CD8-positive, alpha-beta memory T cell (primary cell): ENCODE data around the gene PDRG1. TPM values are rescaled to one million over a fixed set of nuclear protein-coding genes. Genes with fewer than 3 reads are reported as not detected.
"Not testable (repeated sequence)": the region's sequence is repeated elsewhere in the genome, so short reads cannot be mapped to it uniquely, and the experiment has no call there.

Source experiments
- CTCF ChIA-PET: fragments of 350-600 bp; sonication (Branson Sonifier 250); formaldehyde crosslinking; loops from one replicate; lab custom pipeline; 2021; ENCODE audit warnings: antibody characterized with exemption; lab: Charles Lee
- POLR2A ChIA-PET: fragments of 350-600 bp; sonication (Branson Sonifier 250); formaldehyde crosslinking; loops from one replicate; lab custom pipeline; 2021; ENCODE audit warnings: antibody characterized with exemption; lab: Charles Lee
- DNase-seq, 5 donors: peaks; one replicate each; pipeline versions ENCODE4 v3.0.0 to v3.0.0-alpha.2; 2020 to 2022; ENCODE audit warnings: mixed read lengths in 1 of 5
- H3K27ac ChIP-seq: one replicate; pipeline ENCODE4 v1.7.0; 2013; ENCODE audit warnings: low read depth, mild to moderate bottlenecking, low read length, moderate library complexity
- H3K27me3 ChIP-seq: 2 replicates; pipeline ENCODE4 v1.7.0; 2013; ENCODE audit warnings: low read length, mild to moderate bottlenecking; ENCODE audit not compliant: insufficient read depth, poor library complexity, severe bottlenecking
- H3K36me3 ChIP-seq: 2 replicates; pipeline ENCODE4 v1.7.0; 2013; ENCODE audit warnings: mild to moderate bottlenecking, low read length, moderate library complexity; ENCODE audit not compliant: insufficient read depth
- H3K4me1 ChIP-seq: 2 replicates; pipeline ENCODE4 v1.7.0; 2013; ENCODE audit warnings: mild to moderate bottlenecking, low read length, moderate library complexity; ENCODE audit not compliant: insufficient read depth
- H3K4me3 ChIP-seq: 2 replicates; pipeline ENCODE4 v1.7.0; 2013; ENCODE audit warnings: mild to moderate bottlenecking, low read length
- H3K9me3 ChIP-seq: 2 replicates; pipeline ENCODE4 v1.7.0; 2013; ENCODE audit warnings: mild to moderate bottlenecking, low read length
- H3K27ac Mint-ChIP-seq, 8 donors: one replicate each; pipeline ENCODE4 v1.8.0; 2020 to 2021; ENCODE audit warnings: mixed read lengths in 8 of 8, mild to moderate bottlenecking in 6 of 8, inconsistent platforms in 3 of 8, moderate library complexity in 3 of 8
- H3K27me3 Mint-ChIP-seq, 2 donors: one replicate each; pipeline ENCODE4 v1.8.0; 2020 to 2021; ENCODE audit warnings: mixed read lengths in 2 of 2, mild to moderate bottlenecking in 1 of 2, moderate library complexity in 1 of 2
- H3K36me3 Mint-ChIP-seq, 3 donors: one replicate each; pipeline ENCODE4 v1.8.0; 2020 to 2021; ENCODE audit warnings: mixed read lengths in 3 of 3, inconsistent platforms in 1 of 3, mild to moderate bottlenecking in 1 of 3
- H3K4me1 Mint-ChIP-seq, 3 donors: one replicate each; pipeline ENCODE4 v1.8.0; 2020 to 2021; ENCODE audit warnings: mixed read lengths in 3 of 3, inconsistent platforms in 1 of 3, mild to moderate bottlenecking in 1 of 3
- H3K4me3 Mint-ChIP-seq, 7 donors: one replicate each; pipeline ENCODE4 v1.8.0; 2020 to 2021; ENCODE audit warnings: mixed read lengths in 7 of 7, mild to moderate bottlenecking in 6 of 7, moderate library complexity in 4 of 7, inconsistent platforms in 2 of 7
- H3K9me3 Mint-ChIP-seq, 5 donors: one replicate each; pipeline ENCODE4 v1.8.0; 2020 to 2022; ENCODE audit warnings: mixed read lengths in 5 of 5, mild to moderate bottlenecking in 3 of 5, moderate library complexity in 2 of 5, inconsistent platforms in 1 of 5
- polyA plus RNA-seq: library from polyadenylated mRNA; unstranded; fragments of 300-500 nt; fragmentation: Illumina TruSeq; gene quantifications from one replicate; pipeline ENCODE4 v1.2.3, GENCODE V29; 2021
- total RNA-seq, 2 experiments: library from RNA; stranded (reverse); gene quantifications; one replicate each; pipeline ENCODE4 v1.2.3, GENCODE V29; 2021

PDRG1 gene
- total and polyA plus RNA-seq, 3 experiments from 2014 or later: 22.4 to 23.9 (median 23.9) TPM

DNA sequence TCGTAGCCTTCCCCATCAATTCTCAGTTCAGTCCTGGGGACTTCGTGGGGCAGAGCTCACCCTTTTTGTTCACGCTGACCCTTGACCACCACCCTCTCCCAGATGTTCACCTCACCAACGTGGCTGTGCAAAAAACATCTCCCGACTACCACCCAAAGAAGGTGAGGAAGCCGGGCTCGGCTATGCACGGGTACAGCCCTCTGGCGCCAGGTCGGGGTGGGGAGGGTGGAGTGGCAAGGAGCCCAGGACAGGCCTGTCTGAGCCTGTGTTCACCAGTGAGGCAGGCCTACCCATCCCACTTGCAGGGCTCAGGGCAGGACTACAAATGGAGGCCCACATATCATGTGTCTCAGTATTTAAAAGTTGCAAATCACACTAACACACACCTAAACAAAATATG, 18.1 kb downstream of the PDRG1 start:
- Histone ChIP-seq H3K27ac (no peak overlapping the region), H3K4me1 (no peaks in the 10 kb centered on the region), H3K27me3 (no peaks in the 10 kb centered on the region), H3K36me3 (no peaks in the 10 kb centered on the region), H3K4me3 (no peak overlapping the region), H3K9me3 (no peaks in the 10 kb centered on the region)
- Mint-ChIP-seq H3K9me3 (no peaks in the 10 kb centered on the region), H3K27ac (no peak overlapping the region), H3K36me3 (no peaks in the 10 kb centered on the region), H3K27me3 (peaks cover 0 to 4% of the 10 kb centered on the region in 2 donors), H3K4me1 (no peaks in the 10 kb centered on the region), H3K4me3 (no peak overlapping the region)
- ChIA-PET POLR2A (no interaction called here), CTCF (no interaction called here)
- DNase-seq: no peak

DNA sequence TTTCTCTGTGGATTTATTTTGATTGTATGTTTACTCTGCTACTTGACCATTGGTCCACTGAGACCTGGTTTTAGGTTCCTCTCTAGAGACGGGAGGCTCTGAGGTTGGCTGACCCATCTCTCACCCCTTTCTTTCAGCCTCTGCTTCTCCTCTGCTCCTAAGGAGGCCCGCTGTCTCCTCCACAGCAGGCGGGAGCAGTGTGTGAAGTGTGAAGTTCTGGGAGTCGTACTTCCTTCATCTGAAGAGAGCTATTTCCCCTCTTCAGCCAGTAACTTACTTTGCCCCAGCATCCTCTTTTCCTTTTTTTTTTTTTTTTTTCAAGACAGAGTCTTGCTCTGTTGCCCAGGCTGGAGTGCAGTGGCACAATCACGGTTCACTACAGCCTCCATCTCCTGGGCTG, 21.1 kb downstream of the PDRG1 start:
- Histone ChIP-seq H3K9me3 (no peaks in the 10 kb centered on the region), H3K36me3 (no peaks in the 10 kb centered on the region), H3K27ac (no peak overlapping the region), H3K4me3 (no peak overlapping the region), H3K27me3 (peaks cover under 1% of the 10 kb centered on the region), H3K4me1 (no peaks in the 10 kb centered on the region)
- POLR2A ChIA-PET: no interaction called here
- no peaks in the 10 kb centered on the region for H3K9me3 Mint-ChIP-seq
- H3K27ac Mint-ChIP-seq: no peak overlapping the region
- DNase-seq: no peak
- no peaks in the 10 kb centered on the region for H3K4me1 Mint-ChIP-seq
- no peaks in the 10 kb centered on the region for H3K36me3 Mint-ChIP-seq
- peaks cover 8 to 14% of the 10 kb centered on the region in 2 donors for H3K27me3 Mint-ChIP-seq
- CTCF ChIA-PET: no interaction called here
- H3K4me3 Mint-ChIP-seq: no peak overlapping the region

DNA sequence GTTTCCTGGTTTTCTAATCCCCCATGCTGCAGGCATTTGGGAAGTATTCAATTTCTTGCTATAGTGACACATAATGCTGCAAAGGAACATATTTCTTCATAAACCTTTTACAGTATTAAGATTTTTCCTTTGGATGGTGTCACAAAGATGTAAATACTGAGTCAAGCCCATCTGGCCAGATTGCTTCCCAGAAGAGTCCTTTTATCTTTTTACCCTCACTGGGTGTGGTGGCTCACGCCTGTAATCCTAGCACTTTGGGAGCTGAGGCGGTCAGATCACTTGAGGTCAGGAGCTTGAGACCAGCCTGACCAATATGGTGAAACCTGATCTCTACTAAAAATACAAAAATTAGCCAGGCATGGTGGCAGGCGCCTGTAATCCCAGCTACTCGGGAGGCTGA, 22.2 kb downstream of the PDRG1 start:
- H3K4me1 ChIP-seq, POLR2A ChIA-PET, H3K4me1 Mint-ChIP-seq, H3K27ac Mint-ChIP-seq, H3K27me3 ChIP-seq, H3K27ac ChIP-seq, CTCF ChIA-PET, H3K36me3 Mint-ChIP-seq, H3K36me3 ChIP-seq, H3K4me3 Mint-ChIP-seq, H3K9me3 Mint-ChIP-seq, H3K4me3 ChIP-seq, H3K9me3 ChIP-seq, DNase-seq: not testable (repeated sequence)
- peaks cover 11 to 25% of the 10 kb centered on the region in 2 donors for H3K27me3 Mint-ChIP-seq

DNA sequence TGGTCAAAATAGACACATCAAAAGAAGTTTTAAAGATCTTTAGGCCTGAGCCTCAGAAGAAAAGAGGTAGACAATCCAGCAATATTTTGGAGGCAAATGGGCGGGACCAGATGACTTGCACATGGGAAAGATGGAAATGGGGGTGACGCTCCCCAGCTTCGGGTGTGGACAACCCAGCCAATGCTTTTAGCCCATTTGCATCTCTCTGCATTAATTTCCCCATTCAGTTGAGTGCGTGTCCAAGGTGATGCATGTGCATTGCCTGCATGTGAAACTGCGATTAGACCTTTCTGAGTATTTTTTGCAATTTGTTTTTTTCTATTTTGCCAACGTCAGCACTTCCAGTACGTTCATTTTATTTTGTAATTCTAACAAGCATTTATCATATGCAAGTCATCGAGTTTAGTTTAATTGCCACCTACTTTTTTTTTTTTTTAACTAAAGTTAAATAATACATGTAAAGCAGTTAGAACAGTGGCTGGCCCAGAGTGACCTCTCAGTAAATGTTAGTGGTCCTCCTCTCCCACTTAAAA, 24.2 kb downstream of the PDRG1 start:
- peaks cover 6% of the 10 kb centered on the region for H3K27me3 ChIP-seq
- no peak overlapping the region for H3K4me3 ChIP-seq
- Mint-ChIP-seq H3K4me3 (no peak overlapping the region), H3K9me3 (no peaks in the 10 kb centered on the region), H3K27ac (no peak overlapping the region), H3K36me3 (no peaks in the 10 kb centered on the region), H3K27me3 (peaks cover 20 to 42% of the 10 kb centered on the region in 2 donors), H3K4me1 (no peaks in the 10 kb centered on the region)
- no peak for DNase-seq
- no peaks in the 10 kb centered on the region for H3K9me3 ChIP-seq
- no peak overlapping the region for H3K27ac ChIP-seq
- ChIA-PET POLR2A (no interaction called here), CTCF (no interaction called here)
- no peaks in the 10 kb centered on the region for H3K4me1 ChIP-seq
- no peaks in the 10 kb centered on the region for H3K36me3 ChIP-seq

DNA sequence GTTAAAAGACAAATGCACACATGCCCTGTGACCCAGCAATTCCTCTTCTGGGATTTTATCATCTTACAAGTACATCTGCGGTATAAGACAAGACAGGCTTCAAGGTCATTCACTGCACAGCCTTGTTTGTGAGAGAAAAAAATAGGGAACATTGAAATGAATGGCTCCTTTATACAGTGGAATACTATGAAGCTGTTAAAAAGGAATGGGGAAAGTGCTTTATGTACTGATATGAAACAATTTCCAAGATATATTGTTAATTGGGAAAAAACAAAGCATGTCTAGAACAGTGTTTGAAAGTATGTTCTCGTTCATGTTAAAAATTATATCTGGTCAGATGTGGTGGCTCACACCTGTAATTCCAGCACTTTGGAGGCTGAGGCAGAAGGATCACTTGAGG, 25.4 kb downstream of the PDRG1 start:
- no peak overlapping the region for H3K4me3 ChIP-seq
- no peak for DNase-seq
- H3K9me3 ChIP-seq: no peaks in the 10 kb centered on the region
- no peaks in the 10 kb centered on the region for H3K4me1 ChIP-seq
- H3K9me3 Mint-ChIP-seq: peaks cover 0 to 3% (median 0%) of the 10 kb centered on the region in 5 donors
- H3K27me3 Mint-ChIP-seq: peaks cover 23 to 50% of the 10 kb centered on the region in 2 donors
- no peaks in the 10 kb centered on the region for H3K36me3 ChIP-seq
- H3K27me3 ChIP-seq: peaks cover 6% of the 10 kb centered on the region
- H3K4me1 Mint-ChIP-seq: no peaks in the 10 kb centered on the region
- H3K4me3 Mint-ChIP-seq: no peak overlapping the region
- ChIA-PET CTCF (no interaction called here), POLR2A (no interaction called here)
- no peak overlapping the region for H3K27ac ChIP-seq
- H3K36me3 Mint-ChIP-seq: no peaks in the 10 kb centered on the region
- H3K27ac Mint-ChIP-seq: no peak overlapping the region

DNA sequence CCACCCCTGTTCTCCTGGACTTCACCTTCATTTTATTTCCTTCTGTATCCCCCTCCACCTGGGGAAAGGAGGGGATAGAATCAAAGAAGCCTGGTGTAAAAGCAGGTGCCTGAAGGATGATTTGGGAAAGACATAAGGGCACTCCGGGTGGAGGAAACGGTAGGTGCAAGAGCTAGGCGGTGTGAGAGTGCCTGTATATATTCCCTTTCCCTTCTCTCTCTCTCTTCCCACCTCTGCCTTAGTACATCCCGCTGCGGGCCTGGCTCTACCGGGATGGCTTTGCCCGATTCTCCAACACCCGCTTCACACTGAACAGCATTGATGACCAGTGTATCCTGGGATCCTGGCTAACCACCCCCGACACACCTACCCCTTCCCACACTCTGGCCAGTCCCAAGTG, 26.2 kb downstream of the PDRG1 start:
- H3K4me3 ChIP-seq: no peak overlapping the region
- H3K4me1 ChIP-seq: no peaks in the 10 kb centered on the region
- Mint-ChIP-seq H3K4me3 (no peak overlapping the region), H3K4me1 (no peaks in the 10 kb centered on the region), H3K27me3 (peaks cover 26 to 55% of the 10 kb centered on the region in 2 donors), H3K9me3 (peaks cover 0 to 3% (median 0%) of the 10 kb centered on the region in 5 donors), H3K27ac (no peak overlapping the region), H3K36me3 (no peaks in the 10 kb centered on the region)
- H3K36me3 ChIP-seq: no peaks in the 10 kb centered on the region
- ChIA-PET POLR2A (no interaction called here), CTCF (no interaction called here)
- DNase-seq: no peak
- H3K27ac ChIP-seq: no peak overlapping the region
- peaks cover 6% of the 10 kb centered on the region for H3K27me3 ChIP-seq
- no peaks in the 10 kb centered on the region for H3K9me3 ChIP-seq

DNA sequence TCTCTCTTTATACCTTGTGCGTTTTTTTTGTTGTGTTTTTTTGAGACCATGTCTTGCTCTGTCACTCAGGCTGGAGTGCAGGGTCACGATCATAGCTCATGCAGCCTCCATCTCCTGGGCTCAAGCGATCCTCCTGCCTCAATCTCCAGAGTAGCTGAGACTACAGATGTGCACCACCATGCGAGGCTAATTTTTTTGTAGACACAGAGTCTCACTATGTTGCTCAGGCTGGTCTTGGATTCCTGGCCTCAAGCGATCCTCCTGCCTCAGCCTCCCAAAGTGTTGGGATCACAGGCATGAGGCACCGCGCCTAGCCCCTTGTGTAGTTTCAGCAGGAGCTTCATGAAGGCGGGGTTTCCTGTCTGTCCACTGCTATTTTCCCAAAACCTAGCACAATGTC, 27.3 kb downstream of the PDRG1 start:
- Mint-ChIP-seq H3K4me1 (no peaks in the 10 kb centered on the region), H3K4me3 (no peak overlapping the region), H3K36me3 (no peaks in the 10 kb centered on the region), H3K9me3 (peaks cover 0 to 3% (median 0%) of the 10 kb centered on the region in 5 donors), H3K27ac (no peak overlapping the region), H3K27me3 (peaks cover 28 to 66% of the 10 kb centered on the region in 2 donors)
- ChIA-PET CTCF (no interaction called here), POLR2A (no interaction called here)
- H3K9me3 ChIP-seq: no peaks in the 10 kb centered on the region
- no peaks in the 10 kb centered on the region for H3K4me1 ChIP-seq
- H3K36me3 ChIP-seq: no peaks in the 10 kb centered on the region
- DNase-seq: no peak
- peaks cover 6% of the 10 kb centered on the region for H3K27me3 ChIP-seq
- no peak overlapping the region for H3K27ac ChIP-seq
- no peak overlapping the region for H3K4me3 ChIP-seq

DNA sequence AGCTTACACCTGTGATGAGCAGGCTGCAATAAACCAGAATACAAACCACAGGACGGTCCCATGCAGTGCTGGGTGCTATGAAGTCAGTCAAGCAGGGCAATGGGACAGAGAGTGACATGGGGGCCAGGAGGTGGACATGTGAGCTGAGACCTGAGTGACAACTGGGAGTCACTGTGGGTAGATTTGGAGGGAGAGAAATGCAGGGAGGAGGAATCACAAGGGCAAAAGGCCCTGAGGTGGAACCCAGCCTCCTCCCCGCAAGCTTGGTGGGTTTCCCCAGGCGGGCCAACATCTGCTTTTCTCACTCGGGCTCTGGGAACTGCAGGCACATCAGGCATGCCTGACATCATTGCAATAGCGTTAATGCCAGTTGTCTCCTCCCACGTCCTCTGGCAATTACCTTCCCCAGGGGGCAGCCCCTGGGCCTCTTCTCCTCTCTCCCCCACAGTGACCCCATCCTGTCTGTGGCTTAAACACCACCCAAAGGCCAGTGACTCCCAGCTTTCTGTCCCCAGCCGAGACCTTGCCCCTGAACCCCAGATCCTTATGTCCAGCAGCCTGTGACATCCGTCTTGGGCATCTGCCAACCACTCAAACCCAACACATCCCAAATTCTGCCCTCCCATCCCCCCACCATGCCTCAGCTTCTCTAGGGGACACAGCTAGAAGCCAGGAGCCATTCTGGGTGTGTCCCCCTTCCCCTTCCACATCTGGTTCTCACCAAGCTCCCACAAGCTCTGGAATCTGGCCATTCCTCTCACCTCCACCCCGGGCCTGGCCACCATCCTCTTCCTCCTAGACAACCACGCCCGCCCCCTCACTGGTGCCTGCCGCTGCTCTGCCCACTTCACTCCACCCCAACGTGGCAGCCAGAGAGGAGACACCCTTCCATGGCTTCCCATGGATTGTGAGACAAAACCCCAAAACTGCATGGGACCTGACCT, 28.2 kb downstream of the PDRG1 start:
- POLR2A ChIA-PET: no interaction called here
- DNase-seq: no peak
- Mint-ChIP-seq H3K27me3 (peaks cover 31 to 75% of the 10 kb centered on the region in 2 donors), H3K4me1 (no peaks in the 10 kb centered on the region), H3K9me3 (peaks cover 0 to 3% (median 0%) of the 10 kb centered on the region in 5 donors), H3K4me3 (peak overlapping the region in 1 of 7 donors; percentile 79), H3K27ac (no peak overlapping the region), H3K36me3 (no peaks in the 10 kb centered on the region)
- H3K9me3 ChIP-seq: no peaks in the 10 kb centered on the region
- H3K4me3 ChIP-seq: no peak overlapping the region
- H3K36me3 ChIP-seq: no peaks in the 10 kb centered on the region
- peaks cover 6% of the 10 kb centered on the region for H3K27me3 ChIP-seq
- CTCF ChIA-PET: interaction anchor here (1.1 kb wide), 1 partner anchor 29 kb away, joined by 3 read pairs; the partner anchor contains the start of gene PDRG1
- H3K27ac ChIP-seq: no peak overlapping the region
- H3K4me1 ChIP-seq: no peaks in the 10 kb centered on the region
